ENCODE results near the gene SPIN1.

The SPIN1 gene

DNA sequence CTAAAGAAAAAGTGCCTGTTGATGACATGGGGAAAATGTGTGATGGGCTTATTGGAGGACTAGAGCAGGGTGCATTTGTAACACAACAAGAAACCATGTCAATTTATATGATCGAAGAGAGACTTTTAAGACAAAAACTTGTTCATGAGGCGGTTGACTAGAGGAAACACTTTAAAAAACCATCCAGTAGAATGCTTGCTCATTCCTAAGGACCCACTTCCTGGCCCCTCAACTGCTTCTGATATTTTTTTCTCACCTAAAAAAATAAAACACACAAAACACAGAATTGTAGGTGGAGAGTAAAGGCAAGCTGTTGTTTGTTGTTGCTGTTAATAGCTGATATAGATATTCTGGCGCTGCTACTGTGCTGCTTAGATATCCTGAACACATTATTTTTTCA, 50.6 kb downstream of the SPIN1 start:
- Histone ChIP-seq H3K36me3 (replicated peaks) (peaks cover 6% of the 10 kb centered on the region), H3K27ac (no peak overlapping the region), H3K27me3 (replicated peaks) (no peaks in the 10 kb centered on the region), H3K4me3 (ENCODE audit: low read depth, low read length) (no peak overlapping the region)
- TF ChIP-seq, protein P1, sequence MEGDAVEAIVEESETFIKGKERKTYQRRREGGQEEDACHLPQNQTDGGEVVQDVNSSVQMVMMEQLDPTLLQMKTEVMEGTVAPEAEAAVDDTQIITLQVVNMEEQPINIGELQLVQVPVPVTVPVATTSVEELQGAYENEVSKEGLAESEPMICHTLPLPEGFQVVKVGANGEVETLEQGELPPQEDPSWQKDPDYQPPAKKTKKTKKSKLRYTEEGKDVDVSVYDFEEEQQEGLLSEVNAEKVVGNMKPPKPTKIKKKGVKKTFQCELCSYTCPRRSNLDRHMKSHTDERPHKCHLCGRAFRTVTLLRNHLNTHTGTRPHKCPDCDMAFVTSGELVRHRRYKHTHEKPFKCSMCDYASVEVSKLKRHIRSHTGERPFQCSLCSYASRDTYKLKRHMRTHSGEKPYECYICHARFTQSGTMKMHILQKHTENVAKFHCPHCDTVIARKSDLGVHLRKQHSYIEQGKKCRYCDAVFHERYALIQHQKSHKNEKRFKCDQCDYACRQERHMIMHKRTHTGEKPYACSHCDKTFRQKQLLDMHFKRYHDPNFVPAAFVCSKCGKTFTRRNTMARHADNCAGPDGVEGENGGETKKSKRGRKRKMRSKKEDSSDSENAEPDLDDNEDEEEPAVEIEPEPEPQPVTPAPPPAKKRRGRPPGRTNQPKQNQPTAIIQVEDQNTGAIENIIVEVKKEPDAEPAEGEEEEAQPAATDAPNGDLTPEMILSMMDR (IDR thresholded peaks at IDR 0.05; ENCODE audit: low read depth, low read length, missing control alignments) = no peak
- DNase-seq = no peak
- in situ Hi-C loops (cut with HindIII; ENCODE audit: low pct_ligation_motif_present, low sequenced_read_pairs) = no loop called here

DNA sequence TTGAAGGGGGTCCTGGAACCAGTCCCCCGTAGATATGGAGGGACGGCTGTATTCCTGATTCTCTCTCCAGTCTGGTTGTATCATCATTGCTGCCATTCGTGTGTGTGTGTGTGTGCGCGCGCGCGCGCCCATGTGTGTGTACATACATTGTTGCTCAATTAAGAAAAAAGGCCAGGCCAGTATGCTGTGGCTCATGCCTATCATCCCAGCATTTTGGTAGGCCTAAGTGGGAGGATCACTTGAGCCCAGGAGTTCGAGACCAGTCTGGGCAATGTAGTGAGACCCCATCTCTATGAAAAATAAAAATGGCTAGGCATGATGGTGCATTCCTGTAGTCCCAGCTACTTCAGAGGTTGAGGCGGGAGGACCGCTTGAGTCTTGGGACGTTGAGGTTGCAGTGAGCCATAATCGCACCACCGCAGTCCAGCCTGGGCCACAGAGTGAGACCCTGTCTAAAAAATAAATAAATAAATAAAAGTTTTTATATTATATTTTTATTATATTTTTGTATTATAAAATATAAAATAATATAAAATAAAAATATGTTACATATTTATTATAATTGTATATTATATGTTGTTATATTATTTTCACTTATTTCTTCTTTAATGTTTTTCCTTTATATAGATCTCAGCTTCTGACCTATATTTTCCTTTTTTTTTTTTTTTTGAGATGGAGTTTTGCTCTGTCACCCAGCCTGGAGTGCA, 53.2 kb downstream of the SPIN1 start:
- no peaks in the 10 kb centered on the region for H3K36me3 ChIP-seq (replicated peaks)
- TF ChIP-seq, protein P1 (IDR thresholded peaks at IDR 0.05; ENCODE audit: low read depth, low read length, missing control alignments) = no peak
- no peak overlapping the region for H3K27ac ChIP-seq
- in situ Hi-C loops (cut with HindIII; ENCODE audit: low pct_ligation_motif_present, low sequenced_read_pairs) = no loop called here
- H3K27me3 ChIP-seq (replicated peaks) = no peaks in the 10 kb centered on the region
- H3K4me3 ChIP-seq (ENCODE audit: low read depth, low read length) = no peak overlapping the region
- no peak for DNase-seq

DNA sequence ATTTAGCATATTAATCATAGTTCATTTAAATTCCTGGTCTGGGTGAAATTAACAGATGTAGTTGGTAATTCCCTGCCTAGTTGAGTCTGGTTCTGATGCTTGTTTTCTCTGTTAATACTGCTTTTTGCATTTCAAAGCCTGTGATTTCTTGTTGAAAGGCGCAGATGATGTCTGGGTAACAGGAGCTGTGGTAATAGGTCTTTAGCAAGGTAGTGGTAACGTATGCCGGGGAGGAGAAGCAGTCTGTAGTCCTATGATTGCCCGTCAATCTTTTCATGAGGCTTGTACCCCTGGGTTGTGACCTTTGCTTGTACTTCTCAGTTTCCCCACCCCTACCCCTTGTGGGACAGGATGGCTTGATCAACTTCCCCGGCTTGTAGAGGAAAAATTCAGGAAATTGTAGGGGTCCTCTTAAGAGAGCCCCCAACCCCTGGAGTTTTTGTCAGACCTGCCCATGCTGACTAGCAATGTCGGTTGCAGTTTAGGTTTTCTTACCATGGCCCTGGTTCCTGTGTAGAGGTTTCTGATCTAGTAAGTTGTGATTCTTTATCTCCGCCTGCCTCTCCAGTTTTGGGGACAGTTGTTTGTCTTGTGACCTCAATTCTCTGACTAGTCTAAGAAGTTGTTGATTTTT, 55.4 kb downstream of the SPIN1 start:
- in situ Hi-C loops (cut with HindIII; ENCODE audit: low pct_ligation_motif_present, low sequenced_read_pairs) = no loop called here
- no peak overlapping the region for H3K27ac ChIP-seq
- no peaks in the 10 kb centered on the region for H3K27me3 ChIP-seq (replicated peaks)
- DNase-seq = no peak
- H3K36me3 ChIP-seq (replicated peaks) = no peaks in the 10 kb centered on the region
- TF ChIP-seq, protein P1 (IDR thresholded peaks at IDR 0.05; ENCODE audit: low read depth, low read length, missing control alignments) = no peak
- H3K4me3 ChIP-seq (ENCODE audit: low read depth, low read length) = no peak overlapping the region

DNA sequence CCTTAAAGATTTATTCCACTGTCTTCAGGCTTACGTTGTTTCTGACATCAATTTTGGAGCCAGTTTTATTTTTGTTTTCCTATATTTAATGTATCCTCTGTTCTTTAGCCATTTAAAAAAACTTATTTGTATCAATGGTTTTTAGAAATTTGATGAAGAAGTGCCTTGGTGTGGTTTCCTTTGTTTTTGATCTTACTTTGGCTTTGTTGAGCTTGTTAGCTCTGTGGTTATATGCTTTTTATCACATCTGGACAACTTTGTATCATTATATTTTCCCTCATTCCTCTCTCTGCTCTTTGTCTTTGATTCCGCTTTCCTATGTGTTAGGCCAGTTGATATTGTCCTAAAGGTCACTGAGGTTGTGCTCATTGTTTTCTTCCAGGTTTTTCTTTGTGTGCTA, 58.5 kb downstream of the SPIN1 start:
- TF ChIP-seq, protein P1 (IDR thresholded peaks at IDR 0.05; ENCODE audit: low read depth, low read length, missing control alignments) = no peak
- in situ Hi-C loops (cut with HindIII; ENCODE audit: low pct_ligation_motif_present, low sequenced_read_pairs) = no loop called here
- peaks cover 4% of the 10 kb centered on the region for H3K36me3 ChIP-seq (replicated peaks)
- H3K4me3 ChIP-seq (ENCODE audit: low read depth, low read length) = no peak overlapping the region
- H3K27me3 ChIP-seq (replicated peaks) = no peaks in the 10 kb centered on the region
- H3K27ac ChIP-seq = no peak overlapping the region
- DNase-seq = no peak

- H3K36me3 ChIP-seq (replicated peaks) = peaks cover 4% of the 10 kb centered on the region
- in situ Hi-C loops (cut with HindIII; ENCODE audit: low pct_ligation_motif_present, low sequenced_read_pairs) = no loop called here
- H3K27me3 ChIP-seq (replicated peaks) = no peaks in the 10 kb centered on the region
- no peak overlapping the region for H3K27ac ChIP-seq
- no peak for DNase-seq
- TF ChIP-seq, protein P1 (IDR thresholded peaks at IDR 0.05; ENCODE audit: low read depth, low read length, missing control alignments) = no peak
- H3K4me3 ChIP-seq (ENCODE audit: low read depth, low read length) = no peak overlapping the region
Observed at GRCh38 chr9:88447431-88447830, 59.2 kb downstream of the SPIN1 start.
